Measurements from ENCODE around the gene DOCK1.

DOCK1 gene

GRCh38 chr10:127043301-127043700 lies 138.1 kb downstream of the DOCK1 start:
- no peak for DNase-seq

- DNase-seq: no peak
Observed at GRCh38 chr10:127044186-127044585, 139.0 kb downstream of the DOCK1 start.

GRCh38 chr10:127046975-127047877 lies 142.0 kb downstream of the DOCK1 start:
- no peak for DNase-seq

- DNase-seq: no peak
Observed at GRCh38 chr10:127047878-127048238, 142.6 kb downstream of the DOCK1 start.

DNA sequence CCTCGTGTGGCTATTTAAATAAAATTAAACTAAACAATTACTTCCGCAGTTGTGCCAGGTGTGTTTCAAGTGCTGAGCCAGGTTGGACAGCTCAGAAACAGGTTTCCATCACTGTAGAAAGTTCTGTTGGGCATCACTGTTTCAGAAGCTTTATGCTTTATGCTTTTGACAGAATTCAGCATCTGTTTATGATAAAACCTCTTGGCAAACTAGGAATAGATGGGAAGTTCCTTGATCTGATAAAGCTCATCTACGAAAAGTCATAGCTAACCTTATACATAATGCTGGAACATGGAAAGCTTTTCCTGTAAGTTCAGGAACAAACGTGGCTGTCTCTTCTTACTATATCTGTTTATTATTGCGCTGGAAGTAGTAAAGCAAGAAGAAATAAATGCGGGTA lies 143.4 kb downstream of the DOCK1 start:
- no peak for DNase-seq

GRCh38 chr10:127052001-127052400 lies 146.8 kb downstream of the DOCK1 start:
- no peak for DNase-seq

- no peak for DNase-seq
Observed at GRCh38 chr10:127055263-127055662, 150.0 kb downstream of the DOCK1 start.

- no peak for DNase-seq
Observed at GRCh38 chr10:127059314-127059713, 154.1 kb downstream of the DOCK1 start.

DNA sequence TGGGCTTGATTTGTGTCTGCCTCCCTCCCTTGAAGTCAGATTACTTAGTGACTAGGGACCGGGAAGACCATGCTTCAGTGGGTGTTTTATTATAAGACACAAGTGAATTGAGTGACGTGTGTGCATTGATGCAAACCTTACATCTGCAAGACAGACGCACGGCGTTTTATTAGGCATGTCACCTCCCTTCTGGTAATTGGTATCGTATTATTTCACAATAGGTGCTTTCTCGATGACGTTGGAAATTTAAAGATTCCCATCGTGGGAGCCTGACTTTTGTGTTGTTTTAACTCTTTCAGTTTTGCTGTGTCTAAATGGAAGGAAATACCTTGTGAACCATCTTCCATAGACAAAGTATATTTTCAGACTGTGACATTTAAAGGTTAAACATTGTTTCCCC lies 158.5 kb downstream of the DOCK1 start:
- DNase-seq: no peak

DNA sequence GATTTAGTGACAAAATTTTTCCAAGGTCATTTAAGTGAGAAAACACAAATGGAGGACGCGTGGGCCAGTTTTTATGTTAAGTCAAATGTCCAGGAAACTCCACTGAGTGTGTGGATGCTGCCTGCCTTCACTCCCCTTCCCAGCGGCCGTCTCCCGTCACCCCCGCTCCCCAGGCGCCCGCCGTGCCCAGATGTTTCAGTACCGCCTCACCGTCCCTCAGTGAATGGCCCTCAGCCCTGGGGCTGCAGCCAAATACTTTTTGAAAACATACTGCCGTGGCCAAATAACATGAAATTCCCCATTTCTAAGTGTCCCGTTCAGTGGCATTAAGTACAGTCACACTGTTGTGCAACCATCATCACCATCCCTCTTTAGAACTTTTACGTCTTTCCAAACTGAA lies 159.2 kb downstream of the DOCK1 start:
- DNase-seq: no peak

GRCh38 chr10:127067542-127068194 lies 162.4 kb downstream of the DOCK1 start:
- DNase-seq: no peak

GRCh38 chr10:127068485-127068884 lies 163.3 kb downstream of the DOCK1 start:
- no peak for DNase-seq

DNA sequence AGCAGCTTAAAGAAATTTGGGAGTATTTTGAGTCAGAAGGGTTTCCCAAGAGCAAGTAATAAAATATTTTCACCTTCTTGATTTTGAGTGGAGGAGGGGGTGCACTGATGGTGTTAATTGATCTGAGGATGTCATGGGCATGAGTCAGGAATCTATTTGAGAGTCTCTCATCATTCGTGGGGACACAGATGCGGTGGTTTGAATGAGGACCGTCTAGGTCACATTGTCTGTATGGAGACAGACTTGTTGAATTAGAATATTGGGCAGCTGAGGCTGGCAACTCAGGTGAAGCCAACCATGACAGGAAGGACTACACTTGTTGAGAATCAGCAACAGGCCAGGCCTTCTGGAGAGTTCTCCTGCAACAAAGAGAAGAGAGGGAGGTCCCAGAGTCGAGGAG lies 164.2 kb downstream of the DOCK1 start:
- no peak for DNase-seq

DNA sequence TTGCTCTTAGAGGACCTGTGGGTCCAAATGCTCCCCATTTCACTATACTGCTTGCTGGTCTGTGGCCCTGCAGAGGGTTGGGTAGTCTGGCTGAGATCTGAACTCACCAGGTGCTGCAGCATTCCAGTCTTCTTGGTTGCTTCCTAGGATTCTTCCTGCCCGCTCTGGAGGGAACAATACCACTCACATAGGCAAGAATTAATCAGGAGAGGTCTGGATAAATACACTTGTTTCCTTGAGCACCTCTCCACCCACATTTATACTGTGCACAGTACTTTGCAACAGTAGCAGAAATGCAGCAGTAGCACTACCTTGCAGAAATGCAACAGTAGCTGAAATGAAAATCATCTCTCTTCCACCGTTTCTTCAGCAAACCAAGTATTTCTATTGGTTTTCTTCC lies 165.9 kb downstream of the DOCK1 start:
- DNase-seq: no peak

GRCh38 chr10:127073666-127074065 lies 168.4 kb downstream of the DOCK1 start:
- no peak for DNase-seq

DNA sequence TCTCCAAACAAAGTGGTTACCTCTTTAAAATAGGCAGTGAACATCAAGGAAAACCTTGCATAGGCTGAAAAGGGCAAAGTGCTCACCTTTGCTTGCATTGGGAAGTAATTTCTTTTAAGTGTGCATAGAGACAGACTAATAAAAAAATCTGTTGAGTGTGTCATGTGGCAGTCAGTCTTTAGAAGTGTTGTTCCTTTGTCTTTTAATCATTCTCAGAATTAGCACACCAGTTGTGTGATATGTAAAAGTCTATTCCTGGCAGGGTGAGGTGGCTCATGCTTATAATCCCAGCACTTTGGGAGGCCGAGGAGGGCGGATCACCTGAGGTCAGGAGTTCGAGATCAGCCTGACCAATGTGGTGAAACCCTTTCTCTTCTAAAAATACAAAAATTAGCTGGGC lies 174.2 kb downstream of the DOCK1 start:
- DNase-seq: no peak

DNA sequence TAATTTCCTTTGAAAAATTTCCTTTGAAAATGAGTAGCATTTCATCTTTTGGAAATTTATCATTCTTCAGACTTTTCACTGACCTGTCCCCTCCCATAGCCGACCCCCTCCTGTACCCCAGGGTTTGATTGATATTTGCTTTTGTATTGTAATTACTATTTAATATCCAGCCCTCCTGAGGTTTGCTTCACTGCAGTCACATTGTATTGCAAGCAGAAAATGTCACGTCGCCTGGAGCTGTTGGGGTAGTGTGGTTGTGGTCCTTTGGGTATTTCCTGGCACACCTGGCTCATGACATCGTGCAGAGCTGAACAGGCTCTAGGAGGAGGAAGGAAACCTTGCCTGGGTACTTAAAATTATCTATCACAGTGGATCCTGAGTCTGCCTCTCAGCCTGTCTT lies 175.1 kb downstream of the DOCK1 start:
- DNase-seq: no peak

- DNase-seq: no peak
Observed at GRCh38 chr10:127081851-127082345, 176.7 kb downstream of the DOCK1 start.

- DNase-seq: no peak
Observed at GRCh38 chr10:127082651-127083050, 177.4 kb downstream of the DOCK1 start.

DNA sequence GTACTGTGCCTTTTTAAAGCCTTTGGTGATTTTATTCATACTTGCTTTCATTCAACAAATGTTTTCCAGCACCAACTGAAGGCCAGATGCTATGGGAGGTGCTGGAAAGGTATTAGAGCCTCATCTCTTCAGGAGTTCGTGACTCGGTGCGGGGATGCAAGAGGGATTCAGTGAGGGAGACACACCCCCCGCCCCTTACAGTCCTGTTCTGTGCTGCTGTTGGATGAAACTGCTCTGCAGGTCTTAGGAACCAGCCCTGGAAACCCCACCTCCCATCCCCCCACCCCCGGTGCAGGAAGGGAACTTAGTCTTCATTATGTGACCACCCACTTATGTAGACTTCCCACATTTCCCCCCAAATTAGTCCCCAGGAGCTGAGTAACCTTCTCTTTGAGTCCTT lies 180.7 kb downstream of the DOCK1 start:
- DNase-seq: no peak

- no peak for DNase-seq
Observed at GRCh38 chr10:127088908-127089307, 183.7 kb downstream of the DOCK1 start.

DNA sequence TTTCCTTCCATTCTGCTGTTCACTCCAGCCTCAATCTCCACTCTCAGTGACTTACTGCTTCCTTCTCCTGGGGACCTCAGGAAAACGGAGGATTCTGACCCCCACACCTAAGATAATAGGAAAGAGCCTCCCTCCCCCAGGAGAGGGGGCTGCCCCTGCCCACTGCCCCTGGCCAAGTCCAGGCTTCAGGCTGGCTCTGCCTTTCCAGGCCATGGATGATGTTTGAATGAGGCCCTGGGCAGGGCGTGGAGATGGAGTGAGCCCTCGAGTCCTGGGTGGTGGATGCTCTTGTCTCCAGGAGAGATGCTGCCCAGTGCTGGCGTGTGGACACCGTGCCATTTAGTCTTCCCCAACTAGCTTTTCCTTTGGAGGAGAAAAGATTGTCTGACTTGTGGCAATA lies 184.2 kb downstream of the DOCK1 start:
- no peak for DNase-seq

GRCh38 chr10:127090138-127090537 lies 184.9 kb downstream of the DOCK1 start:
- no peak for DNase-seq

GRCh38 chr10:127091354-127091753 lies 186.1 kb downstream of the DOCK1 start:
- no peak for DNase-seq

All from NCI-H2107 (cell line).